ENCODE results near the gene BLTP2. TPM values are rescaled to one million over a fixed set of nuclear protein-coding genes. Genes with fewer than 3 reads are reported as not detected.
"Not testable (repeated sequence)": the region's sequence is repeated elsewhere in the genome, so short reads cannot be mapped to it uniquely, and the experiment has no call there.

BLTP2 gene
- total RNA-seq, 1 donor from 2014 or later: 89.7 TPM

DNA sequence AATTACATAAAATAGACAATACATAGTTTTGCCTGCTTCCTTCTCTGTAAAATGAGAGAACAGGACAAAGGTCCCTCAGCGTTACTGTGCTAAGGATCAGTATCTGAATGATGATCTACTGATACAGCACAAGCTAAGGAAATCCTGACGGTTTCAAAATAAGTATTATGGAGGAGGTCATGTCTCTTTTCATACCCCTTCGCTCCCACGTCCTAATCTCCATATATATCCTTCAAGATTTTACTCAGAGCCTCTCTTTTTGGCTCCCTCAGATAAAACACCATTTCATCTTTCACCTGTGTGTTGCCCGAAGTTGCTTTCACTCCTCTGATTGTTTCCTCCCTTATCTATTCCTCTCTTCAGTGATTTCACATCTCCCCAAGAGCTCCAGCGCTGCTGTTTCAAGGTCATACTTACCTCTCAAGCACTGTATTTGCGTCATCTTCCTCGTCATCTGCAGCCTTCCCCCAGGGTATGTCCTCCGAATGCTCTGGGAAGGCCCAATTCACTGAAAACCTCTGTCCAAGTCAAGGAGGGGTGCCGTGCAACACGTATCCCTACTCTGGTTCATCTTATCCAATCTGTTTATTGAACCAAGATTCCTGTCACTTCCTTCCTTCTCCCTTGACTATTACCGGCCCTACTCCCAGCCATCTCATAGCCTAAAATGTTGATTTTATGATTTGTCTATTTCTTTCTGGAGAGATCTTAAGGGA, 1.2 kb upstream of the BLTP2 start:
- no peak for DNase-seq

DNA sequence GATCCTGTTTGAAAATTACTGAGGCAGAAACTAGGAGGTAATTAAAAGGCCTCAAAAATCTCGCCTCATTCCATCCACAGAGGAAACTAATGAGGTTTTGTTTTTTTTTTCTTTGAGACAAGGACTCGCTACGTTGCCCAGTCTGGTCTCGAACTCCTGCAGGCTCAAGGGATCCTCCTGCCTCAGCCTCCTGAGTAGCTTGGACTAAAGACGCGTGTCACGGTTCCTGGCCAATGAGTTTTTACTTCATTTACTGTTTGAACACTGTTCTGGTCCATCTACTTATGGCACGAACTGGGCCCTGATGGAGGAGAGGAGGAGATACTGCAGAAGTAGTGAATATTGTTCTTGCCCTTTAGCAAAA, 600 bp upstream of the BLTP2 start:
- DNase-seq: no peak

- DNase-seq: peak; percentile 59
Observed at GRCh38 chr17:28643983-28644786, 773 bp downstream of the BLTP2 start.

DNA sequence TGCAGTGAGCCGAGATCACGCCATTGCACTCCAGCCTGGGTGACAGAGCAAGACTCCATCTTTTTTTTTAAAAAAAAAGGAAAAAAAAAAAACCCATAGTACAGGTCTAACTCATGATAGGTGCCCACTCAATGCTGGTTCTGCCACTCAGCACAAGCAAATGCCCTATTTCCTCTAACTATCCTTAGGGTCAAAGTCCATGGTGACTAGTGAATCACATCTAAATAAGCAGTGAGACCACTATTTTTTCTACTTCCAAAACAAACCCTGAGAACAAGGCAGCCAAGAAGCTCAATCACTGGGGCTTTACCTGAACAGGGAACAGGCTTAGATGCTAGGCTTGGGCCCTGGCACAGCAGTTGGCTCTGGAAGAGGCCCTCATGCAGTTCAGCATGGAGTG, 3.4 kb downstream of the BLTP2 start:
- no peak for DNase-seq

DNA sequence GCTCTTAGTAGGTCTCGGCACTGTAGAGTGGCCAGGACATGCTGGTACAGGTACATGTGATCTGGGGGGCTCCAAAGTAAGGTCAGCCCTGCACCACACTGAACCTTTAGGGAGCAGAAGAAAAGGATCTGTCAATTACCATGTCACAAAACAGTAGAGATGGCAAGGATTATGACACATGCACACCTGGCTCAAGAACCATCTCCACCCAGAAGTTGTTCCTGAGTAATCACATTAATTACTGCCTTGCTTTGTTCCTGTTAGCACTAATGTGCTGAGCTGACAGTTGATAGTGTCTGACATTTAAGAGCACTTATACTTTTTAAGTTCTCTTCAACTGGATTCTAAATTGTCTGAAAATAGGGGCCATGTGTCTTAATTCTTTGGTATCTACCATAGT, 9.5 kb downstream of the BLTP2 start:
- no peak for DNase-seq

GRCh38 chr17:28634206-28634865, 10.6 kb downstream of the BLTP2 start:
- DNase-seq: no peak

DNA sequence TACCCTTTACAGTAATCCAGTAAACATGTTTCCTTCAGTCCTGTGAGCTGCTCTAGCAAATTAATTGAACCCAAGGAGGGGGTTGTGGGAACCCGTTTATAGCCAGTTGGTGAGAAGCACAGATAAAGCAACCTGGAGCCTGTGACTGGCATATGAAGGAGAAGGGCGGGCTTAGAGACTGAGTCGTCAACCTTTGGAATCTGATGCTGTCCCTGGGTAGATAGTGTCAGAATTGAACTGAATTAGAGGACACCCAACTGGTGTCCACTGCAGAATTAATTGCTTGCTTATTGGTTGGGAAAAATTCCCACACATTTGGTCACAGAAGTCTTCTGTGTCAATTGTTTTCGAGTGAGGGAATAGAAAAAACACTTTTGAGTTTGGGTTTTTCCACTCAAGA, 18.1 kb downstream of the BLTP2 start:
- no peak for DNase-seq

DNA sequence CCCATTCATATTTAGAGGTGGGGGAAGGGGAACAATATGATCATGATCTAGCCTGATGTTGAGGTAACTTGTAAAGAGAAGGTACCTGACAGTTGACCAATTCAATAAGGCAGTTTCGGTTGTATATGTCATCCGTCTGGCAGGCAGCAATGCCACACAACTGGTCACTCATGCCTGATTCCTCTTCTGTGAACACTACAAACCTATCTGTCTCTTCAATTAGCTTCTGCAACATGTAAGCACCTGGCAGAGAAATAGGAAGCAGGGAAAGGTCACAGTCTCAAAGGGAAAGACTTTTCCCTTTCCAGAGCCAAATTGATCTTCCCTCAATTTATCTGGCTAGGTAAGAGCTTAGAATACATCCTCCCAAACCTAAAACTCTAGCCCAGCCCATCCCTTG, 20.8 kb downstream of the BLTP2 start:
- no peak for DNase-seq

- DNase-seq: no peak
Observed at GRCh38 chr17:28623696-28624095, 21.3 kb downstream of the BLTP2 start.

GRCh38 chr17:28622186-28622585, 22.8 kb downstream of the BLTP2 start:
- DNase-seq: no peak

DNA sequence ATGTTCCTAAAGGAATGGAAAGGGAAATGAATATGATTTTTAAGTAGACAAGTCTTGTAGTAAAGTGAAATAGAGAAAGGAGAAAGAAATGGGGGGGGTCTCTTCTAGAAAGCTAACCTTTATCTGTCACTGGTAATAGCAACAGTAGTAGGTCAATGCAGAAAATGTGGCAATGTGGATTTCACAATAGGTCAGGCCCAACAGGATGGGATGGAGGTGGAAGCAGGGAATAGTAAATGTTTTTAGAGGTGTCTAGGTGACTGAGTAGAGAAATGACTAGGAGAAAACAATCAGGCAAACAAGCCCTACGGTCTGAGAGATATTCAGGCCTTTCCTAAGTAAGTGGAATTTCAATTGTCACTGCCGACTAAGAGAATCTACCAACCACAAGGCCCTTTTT, 24.9 kb downstream of the BLTP2 start:
- no peak for DNase-seq

DNA sequence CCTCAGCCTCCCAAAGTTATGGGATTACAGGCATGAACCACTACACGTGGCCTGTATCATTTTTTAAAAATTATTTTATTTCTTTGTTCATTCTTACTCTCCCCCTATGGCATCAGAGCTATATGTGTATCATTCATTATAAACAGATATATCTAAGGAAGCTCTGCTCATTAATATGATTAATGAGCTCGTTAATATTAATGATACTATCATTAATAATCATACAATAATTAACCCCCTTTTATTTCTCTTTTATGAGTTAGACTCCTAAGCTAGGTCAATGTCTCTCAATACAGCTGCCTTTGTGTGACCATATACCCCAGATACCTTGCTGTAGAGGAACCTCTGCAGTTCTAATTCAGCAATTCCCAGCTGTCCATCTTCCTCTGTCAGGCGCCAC, 26.5 kb downstream of the BLTP2 start:
- no peak for DNase-seq

DNA sequence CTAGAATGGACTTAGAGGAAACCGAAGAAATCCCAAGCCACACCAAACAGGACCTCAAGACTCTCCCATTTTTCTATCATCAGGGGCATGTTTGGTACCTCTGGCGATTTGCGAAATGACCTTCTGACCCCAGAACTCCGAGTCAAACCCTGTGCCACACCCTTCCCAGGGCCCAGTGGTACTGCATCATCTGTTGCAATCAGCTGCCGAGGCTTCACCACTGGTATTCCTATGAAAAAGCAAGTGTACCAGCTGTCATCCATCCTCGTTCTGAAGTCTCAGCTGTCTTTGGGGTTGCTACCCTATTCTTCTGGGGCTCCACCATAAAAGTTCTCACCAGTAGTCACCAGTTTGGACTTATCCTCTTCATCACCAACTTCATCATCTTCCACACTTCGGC, 28.7 kb downstream of the BLTP2 start:
- no peak for DNase-seq

DNA sequence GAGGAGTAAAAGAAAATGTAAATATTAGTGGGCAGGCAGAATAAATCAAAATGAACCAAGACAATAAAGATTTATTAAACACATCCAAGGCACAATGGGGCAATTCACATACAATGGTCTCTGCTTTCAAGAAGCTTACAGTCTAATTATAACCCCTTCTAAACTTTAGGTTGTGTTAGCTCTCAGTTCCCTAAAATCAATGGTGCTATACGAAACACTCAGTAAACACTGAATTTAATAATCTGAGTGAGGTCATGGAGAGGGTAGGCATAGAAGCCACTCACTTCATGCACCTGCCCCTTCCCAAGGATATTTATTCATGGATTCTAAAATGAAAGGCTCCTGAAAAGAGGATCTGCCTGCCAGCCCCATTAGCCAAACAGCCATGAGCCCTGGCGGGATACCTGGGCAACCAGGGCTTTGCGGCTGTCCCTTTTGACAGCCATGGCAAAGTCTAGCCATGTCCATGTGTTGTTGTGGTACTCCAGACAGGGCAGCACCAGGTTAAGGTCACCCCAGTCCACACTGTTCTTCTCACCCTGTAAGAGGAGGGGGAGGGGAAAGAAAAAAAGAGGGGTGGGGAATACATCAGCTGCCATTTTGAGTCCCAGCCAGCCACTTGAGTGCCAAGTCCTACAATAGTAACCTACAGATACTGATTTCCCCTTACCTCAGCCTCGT, 29.6 kb downstream of the BLTP2 start:
- no peak for DNase-seq

- no peak for DNase-seq
Observed at GRCh38 chr17:28613931-28614381, 31.0 kb downstream of the BLTP2 start, which contains the start of gene RSKR. RSKR (minus strand) TSS chr17:28614185; CDS start chr17:28614161, 24 bp downstream.

- no peak for DNase-seq
Observed at GRCh38 chr17:28612936-28613872, 31.8 kb downstream of the BLTP2 start.

DNA sequence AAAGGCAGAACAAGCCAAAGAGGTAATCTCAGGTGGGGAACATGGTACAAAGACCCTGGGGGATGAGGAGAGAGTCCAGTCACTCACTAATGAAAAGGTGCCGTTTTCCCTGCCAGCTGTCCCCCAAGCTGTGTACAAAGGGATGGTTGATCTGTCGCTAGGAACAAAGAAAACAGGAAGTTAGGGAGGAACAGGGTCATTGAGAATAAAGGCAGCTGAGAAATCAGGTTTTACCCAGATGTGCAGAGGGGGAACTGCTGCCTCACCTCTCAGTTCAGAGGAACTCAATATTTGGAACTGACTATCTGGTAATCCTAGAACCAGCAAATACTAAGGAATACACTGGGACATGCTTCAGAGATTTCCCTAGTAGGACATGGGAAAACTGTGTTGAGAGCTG, 32.4 kb downstream of the BLTP2 start:
- no peak for DNase-seq

DNA sequence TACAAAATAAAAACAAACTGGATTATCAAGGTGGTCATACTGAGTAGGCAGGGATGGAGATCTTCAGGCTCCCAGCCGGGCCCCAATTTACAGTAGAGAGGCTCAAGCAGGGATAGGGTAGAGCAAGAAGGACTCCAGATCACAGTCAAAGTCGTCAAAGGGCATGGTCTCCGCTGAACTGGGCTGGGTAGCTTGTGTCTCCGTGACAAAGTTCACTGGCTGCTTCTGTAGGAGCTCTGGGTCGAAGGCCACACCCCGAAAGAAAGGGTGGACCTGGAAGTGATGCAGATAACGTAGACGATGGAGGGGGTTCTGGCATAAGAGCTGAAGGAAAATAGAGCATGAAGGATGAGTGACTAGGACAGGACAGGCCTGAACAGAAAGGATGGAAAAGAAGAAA, 34.6 kb downstream of the BLTP2 start:
- no peak for DNase-seq

GRCh38 chr17:28604031-28604430, 40.9 kb downstream of the BLTP2 start:
- not testable (repeated sequence) for DNase-seq

GRCh38 chr17:28599311-28600184, 45.4 kb downstream of the BLTP2 start:
- DNase-seq: peak; percentile 64

All from skin of body (tissue), 2 donors.